Astrocyte of the cerebellum (primary cell): Measurements from ENCODE around the gene STX16.

Source experiments
- DNase-seq: peaks from one replicate; pipeline ENCODE4 v3.0.0-alpha.2; 2011; ENCODE audit warnings: low read depth
- H3K4me3 ChIP-seq: 2 replicates; pipeline ENCODE4 v1.5.1; 2011; ENCODE audit warnings: mild to moderate bottlenecking, low read depth, low read length, moderate library complexity
- in situ Hi-C: cut with HindIII; loops from 2 replicates; pipeline ENCODE4 v1.10.0; 2017; ENCODE audit warnings: low sequenced_read_pairs
- TF ChIP-seq, protein P1 (sequence below): IDR thresholded peaks from 2 replicates; pipeline ENCODE4 v1.5.1; 2012; ENCODE audit warnings: low read length, low read depth, moderate library complexity, mild to moderate bottlenecking; ENCODE audit errors: missing control alignments

Gene STX16

GRCh38 chr20:58618351-58619076 is 32.6 kb upstream of the STX16 start:
- TF ChIP-seq, protein P1, sequence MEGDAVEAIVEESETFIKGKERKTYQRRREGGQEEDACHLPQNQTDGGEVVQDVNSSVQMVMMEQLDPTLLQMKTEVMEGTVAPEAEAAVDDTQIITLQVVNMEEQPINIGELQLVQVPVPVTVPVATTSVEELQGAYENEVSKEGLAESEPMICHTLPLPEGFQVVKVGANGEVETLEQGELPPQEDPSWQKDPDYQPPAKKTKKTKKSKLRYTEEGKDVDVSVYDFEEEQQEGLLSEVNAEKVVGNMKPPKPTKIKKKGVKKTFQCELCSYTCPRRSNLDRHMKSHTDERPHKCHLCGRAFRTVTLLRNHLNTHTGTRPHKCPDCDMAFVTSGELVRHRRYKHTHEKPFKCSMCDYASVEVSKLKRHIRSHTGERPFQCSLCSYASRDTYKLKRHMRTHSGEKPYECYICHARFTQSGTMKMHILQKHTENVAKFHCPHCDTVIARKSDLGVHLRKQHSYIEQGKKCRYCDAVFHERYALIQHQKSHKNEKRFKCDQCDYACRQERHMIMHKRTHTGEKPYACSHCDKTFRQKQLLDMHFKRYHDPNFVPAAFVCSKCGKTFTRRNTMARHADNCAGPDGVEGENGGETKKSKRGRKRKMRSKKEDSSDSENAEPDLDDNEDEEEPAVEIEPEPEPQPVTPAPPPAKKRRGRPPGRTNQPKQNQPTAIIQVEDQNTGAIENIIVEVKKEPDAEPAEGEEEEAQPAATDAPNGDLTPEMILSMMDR, result no peak
- DNase-seq, result peak; percentile 90
- no peak overlapping the region for H3K4me3 ChIP-seq
- in situ Hi-C loops, result loop anchor here (5.0 kb wide), 1 partner anchor 66 kb away; no protein-coding TSS in a partner anchor

- DNase-seq, result no peak
- in situ Hi-C loops, result loop anchor here (5.0 kb wide), 1 partner anchor 67 kb away; no protein-coding TSS in a partner anchor
- TF ChIP-seq, protein P1, result no peak
These were observed 31.8 kb upstream of the STX16 start for GRCh38 chr20:58619077-58619863.

DNA sequence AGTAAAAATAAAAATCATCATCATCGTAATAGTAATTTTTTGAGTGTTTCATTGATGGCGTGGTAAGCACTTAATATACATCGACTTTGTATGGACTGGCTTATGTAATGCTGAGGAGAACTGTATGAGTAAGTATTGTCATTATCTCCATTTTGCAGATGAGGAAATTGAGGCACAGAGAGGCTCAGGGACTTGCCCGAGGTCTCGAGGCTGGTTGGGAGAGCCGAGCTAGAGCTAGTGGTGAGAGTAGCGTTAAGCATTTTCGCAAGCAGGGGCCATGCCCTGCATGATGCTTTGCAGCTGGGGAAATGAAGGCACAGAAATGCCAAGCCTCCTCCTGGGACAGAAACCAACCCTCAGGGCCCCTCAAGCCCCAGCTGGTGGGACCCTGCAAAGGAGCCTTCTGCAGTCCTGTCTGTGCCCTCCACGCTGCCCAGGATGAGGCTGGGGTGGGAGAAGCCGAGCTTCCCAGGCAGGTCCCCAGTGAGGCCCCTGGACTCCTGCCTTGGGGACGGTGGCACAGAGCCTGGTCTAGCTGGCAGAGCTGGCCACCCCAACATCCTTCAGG is 31.1 kb upstream of the STX16 start:
- TF ChIP-seq, protein P1, result no peak
- no peak for DNase-seq
- no peak overlapping the region for H3K4me3 ChIP-seq

More at GRCh38 chr20:58619077-58619863, 31.8 kb upstream of the STX16 start:
- no peak overlapping the region for H3K4me3 ChIP-seq

DNA sequence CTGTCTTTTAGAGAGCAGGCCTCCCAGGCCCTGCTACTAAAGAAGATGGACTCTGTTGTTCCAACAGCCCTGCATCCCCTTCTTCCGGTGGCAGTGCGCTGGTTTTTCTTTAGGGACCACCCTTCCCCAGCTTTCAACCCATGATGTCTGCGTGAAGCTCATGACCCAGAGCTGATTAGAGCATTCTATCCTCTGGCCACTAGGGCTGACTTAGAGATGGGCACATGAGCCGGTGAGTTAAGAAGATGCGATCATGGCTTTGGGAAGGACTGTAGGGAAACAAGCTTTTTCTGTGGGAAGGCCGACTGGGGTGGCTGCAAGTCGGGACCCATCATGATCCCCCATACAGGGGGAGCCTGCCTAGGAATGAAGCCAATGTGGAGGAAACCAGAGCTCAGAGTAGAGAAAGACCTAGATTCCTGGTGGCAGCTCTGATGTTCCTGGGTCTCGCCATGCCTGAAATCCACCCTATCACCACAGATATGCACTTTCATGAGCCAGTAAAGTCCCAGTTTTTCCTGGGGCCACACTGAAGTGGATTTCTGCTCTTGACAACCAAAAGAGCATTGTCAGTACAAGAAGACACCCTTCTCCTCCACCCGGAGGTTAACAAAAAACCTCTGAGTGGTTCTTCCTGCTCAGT is 29.1 kb upstream of the STX16 start:
- no peak overlapping the region for H3K4me3 ChIP-seq
- DNase-seq, result no peak
- in situ Hi-C loops, result no loop called here
- TF ChIP-seq, protein P1, result peak; percentile 36

More for the DNA sequence above, 31.1 kb upstream of the STX16 start:
- in situ Hi-C loops, result loop anchor here (5.0 kb wide), 1 partner anchor 68 kb away; no protein-coding TSS in a partner anchor

- peak; percentile 68 for DNase-seq
- H3K4me3 ChIP-seq, result peak overlapping the region; percentile 2
- TF ChIP-seq, protein P1, result no peak
- in situ Hi-C loops, result no loop called here
These were observed 28.2 kb upstream of the STX16 start for GRCh38 chr20:58622671-58623578.
